NB4 (cell line): ENCODE data around the gene CCDC78.

Experiments used
- DNase-seq: peaks from one replicate; pipeline ENCODE4 v3.0.0; 2010; ENCODE audit warnings: low read depth
- H3K4me3 ChIP-seq: one replicate; pipeline ENCODE4 v1.5.1; 2011; ENCODE audit warnings: mild to moderate bottlenecking, low read depth, low read length, moderate library complexity
- CTCF ChIP-seq: IDR thresholded peaks from one replicate; pipeline ENCODE4 v1.5.1; 2012; ENCODE audit warnings: low read depth, low read length
- MAX ChIP-seq: IDR thresholded peaks from 2 replicates; pipeline ENCODE4 v1.6.1; 2011; ENCODE audit warnings: low read depth, low read length
- MYC ChIP-seq: IDR thresholded peaks from 2 replicates; pipeline ENCODE4 v1.6.1; 2011; ENCODE audit warnings: low read depth, low read length
- POLR2A ChIP-seq: IDR thresholded peaks from 2 replicates; pipeline ENCODE4 v1.6.1; 2011; ENCODE audit warnings: mild to moderate bottlenecking; ENCODE audit not compliant: insufficient read length; ENCODE audit errors: extremely low read depth

CCDC78 gene

GRCh38 chr16:726438-727290 lies at the start of gene CCDC78, which contains the start of gene HAGHL:
Gene CCDC78 (minus strand): TSS chr16:726443. CDS start chr16:726367, 76 bp downstream.
Gene HAGHL (plus strand): TSS chr16:727106. CDS start chr16:727510, 404 bp downstream.
- TF ChIP-seq CTCF, result no peak
- no peak for TF ChIP-seq MYC
- 0 out of 2 replicates have a peak, but pooled peaks have one; percentile 34 for TF ChIP-seq MAX
- TF ChIP-seq POLR2A, result no peak
- DNase-seq, result peak; percentile 80
- peak within 1 kb of the TSS; percentile 69 for H3K4me3 ChIP-seq

GRCh38 chr16:775236-775796 lies 49.1 kb upstream of the CCDC78 start:
- DNase-seq, result no peak
- TF ChIP-seq MAX (no peak), MYC (no peak), POLR2A (no peak), CTCF (no peak)

GRCh38 chr16:774086-775001 lies 48.1 kb upstream of the CCDC78 start:
- no peak for DNase-seq
- no peak overlapping the region for H3K4me3 ChIP-seq
- TF ChIP-seq MAX (no peak), POLR2A (no peak), CTCF (no peak), MYC (no peak)

More at GRCh38 chr16:775236-775796, 49.1 kb upstream of the CCDC78 start:
- no peak overlapping the region for H3K4me3 ChIP-seq

GRCh38 chr16:772959-773358 lies 46.7 kb upstream of the CCDC78 start:
- TF ChIP-seq CTCF, result no peak
- DNase-seq, result no peak
- H3K4me3 ChIP-seq, result no peak overlapping the region

GRCh38 chr16:770411-770810 lies 44.2 kb upstream of the CCDC78 start:
- TF ChIP-seq POLR2A (no peak), MYC (no peak), CTCF (no peak)
- no peak for DNase-seq
- no peak overlapping the region for H3K4me3 ChIP-seq
